ENCODE results near the gene ENHO.

DNA sequence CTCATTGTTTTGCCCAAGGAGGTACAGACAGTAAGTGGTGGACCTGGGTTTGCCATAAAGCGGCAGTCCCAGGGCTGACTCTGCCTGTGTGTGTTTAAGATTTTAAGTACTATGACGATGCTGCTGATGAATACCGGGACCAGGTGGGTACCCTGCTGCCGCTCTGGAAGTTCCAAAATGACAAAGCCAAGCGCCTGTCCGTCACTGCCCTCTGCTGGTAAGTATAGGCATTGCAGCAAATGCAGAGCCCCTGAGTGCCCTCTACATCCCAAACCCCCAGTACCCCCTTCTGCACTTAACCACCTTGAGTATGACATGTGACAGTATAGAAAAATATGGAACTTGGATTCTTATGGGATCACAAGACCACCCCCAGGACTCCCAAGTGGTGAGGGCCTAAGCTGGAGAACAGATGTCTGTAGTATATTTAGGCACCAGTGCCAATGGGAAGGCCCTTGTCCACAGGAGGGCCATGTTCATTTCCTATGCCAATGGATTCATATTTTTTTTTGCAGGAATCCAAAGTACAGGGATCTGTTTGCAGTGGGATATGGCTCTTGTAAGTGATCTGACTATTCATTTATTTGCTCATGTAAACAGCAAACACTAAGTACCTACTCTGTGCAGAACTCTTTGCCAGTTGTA is 22.0 kb downstream of the ENHO start:
- TF ChIP-seq EZH2 (IDR thresholded peaks at IDR 0.05; ENCODE audit: insufficient read depth, poor library complexity, severe bottlenecking) (no peak), EZH2phosphoT487 (IDR thresholded peaks at IDR 0.05; ENCODE audit: insufficient read depth, low read depth) (no peak)

Data from GM23248 (cell line).